ENCODE data around the gene COX8C. TPM values are rescaled to one million over a fixed set of nuclear protein-coding genes. Genes with fewer than 3 reads are reported as not detected.
A peak's percentile ranks its signal among the peaks of the same experiment; 100 is the strongest.
"Not testable (repeated sequence)": the region's sequence is repeated elsewhere in the genome, so short reads cannot be mapped to it uniquely, and the experiment has no call there.

The COX8C gene
- total and polyA plus RNA-seq, 8 donors: not detected

GRCh38 chr14:93348292-93348691, 1.3 kb downstream of the COX8C start:
- TF ChIP-seq CTCF (IDR thresholded peaks at IDR 0.05): no peak
- FAIRE-seq (no peak), ATAC-seq (no peak), DNase-seq (no peak)
- Histone ChIP-seq H3K4me1 (no peaks in the 10 kb centered on the region), H3K9me3 (no peaks in the 10 kb centered on the region), H3K36me3 (no peaks in the 10 kb centered on the region), H3K27ac (no peak overlapping the region), H3K4me3 (no peak overlapping the region), H3K27me3 (no peaks in the 10 kb centered on the region)
- WGBS, 2 donors: 91 to 95% methylated on average over 5 of the region's 5 CpGs
- intact Hi-C loops (cut with DNase I): no loop called here

GRCh38 chr14:93354873-93355272, 7.9 kb downstream of the COX8C start:
- H3K4me3 ChIP-seq; FAIRE-seq; H3K4me1 ChIP-seq; ATAC-seq; H3K9me3 ChIP-seq; intact Hi-C loops (cut with DNase I); H3K27me3 ChIP-seq; H3K36me3 ChIP-seq; H3K27ac ChIP-seq; DNase-seq: not testable (repeated sequence)
- 86 to 94% methylated on average over 6 of the region's 6 CpGs for WGBS, 2 donors

GRCh38 chr14:93368996-93369712, 22.2 kb downstream of the COX8C start:
- intact Hi-C loops (cut with DNase I): no loop called here
- Histone ChIP-seq H3K4me1 (no peaks in the 10 kb centered on the region), H3K27me3 (no peaks in the 10 kb centered on the region), H3K4me3 (no peak overlapping the region), H3K9me3 (no peaks in the 10 kb centered on the region), H3K36me3 (no peaks in the 10 kb centered on the region), H3K27ac (no peak overlapping the region)
- 49 to 58% methylated on average over 5 of the region's 5 CpGs for WGBS, 2 donors
- DNase-seq (no peak), FAIRE-seq (no peak), ATAC-seq (peak in 1 of 4 donors; percentile 28)
- no peak for TF ChIP-seq CTCF (IDR thresholded peaks at IDR 0.05)

- Histone ChIP-seq H3K27me3 (no peaks in the 10 kb centered on the region), H3K4me3 (no peak overlapping the region), H3K36me3 (no peaks in the 10 kb centered on the region), H3K9me3 (no peaks in the 10 kb centered on the region), H3K4me1 (no peaks in the 10 kb centered on the region), H3K27ac (no peak overlapping the region)
- no peak for FAIRE-seq
- no peak for DNase-seq
- intact Hi-C loops (cut with DNase I): no loop called here
- 74 to 86% methylated on average over 4 of the region's 4 CpGs for WGBS, 2 donors
- no peak for TF ChIP-seq CTCF (IDR thresholded peaks at IDR 0.05)
- ATAC-seq: peak in 2 of 4 donors; percentile 44 to 72
Observed at GRCh38 chr14:93369713-93370266, 22.8 kb downstream of the COX8C start.

- 84 to 94% methylated on average over 6 of the region's 6 CpGs for WGBS, 2 donors
- no peak for FAIRE-seq
- no peak for DNase-seq
- Histone ChIP-seq H3K36me3 (no peaks in the 10 kb centered on the region), H3K4me1 (no peaks in the 10 kb centered on the region), H3K9me3 (no peaks in the 10 kb centered on the region), H3K27ac (no peak overlapping the region), H3K27me3 (no peaks in the 10 kb centered on the region), H3K4me3 (no peak overlapping the region)
- intact Hi-C loops (cut with DNase I): no loop called here
- TF ChIP-seq CTCF (IDR thresholded peaks at IDR 0.05): no peak
- no peak for ATAC-seq
Observed at GRCh38 chr14:93375673-93376156, 28.7 kb downstream of the COX8C start.
